OCI-LY3 (cell line): ENCODE results near the gene WDR70.

Experiments
- CTCF ChIP-seq: fragments of 200-600, 300-600 bp; sonication (generic); IDR thresholded peaks from 2 replicates; pipeline ENCODE4 v1.5.1; 2014; ENCODE audit warnings: antibody characterized with exemption, low read length, low read depth
- EZH2phosphoT487 ChIP-seq: fragments of 200-600 bp; shearing (Covaris generic); IDR thresholded peaks from 2 replicates; pipeline ENCODE4 v1.6.1; 2018; ENCODE audit warnings: antibody characterized with exemption, mixed run types, low read depth

- TF ChIP-seq CTCF (no peak), EZH2phosphoT487 (no peak)
Measured at GRCh38 chr5:37435261-37435660, 56.1 kb downstream of the WDR70 start.
